Fibroblast of villous mesenchyme (primary cell): ENCODE results near the gene NAA25. TPM values are rescaled to one million over a fixed set of nuclear protein-coding genes. Genes with fewer than 3 reads are reported as not detected.
A peak's percentile ranks its signal among the peaks of the same experiment; 100 is the strongest.
"Not testable (repeated sequence)": the region's sequence is repeated elsewhere in the genome, so short reads cannot be mapped to it uniquely, and the experiment has no call there.

ENCODE experiments used
- DNase-seq: peaks from one replicate; pipeline ENCODE4 v3.0.0-alpha.2; 2010; ENCODE audit warnings: low read depth
- H3K4me3 ChIP-seq: 2 replicates; pipeline ENCODE4 v1.5.1; 2011; ENCODE audit warnings: low read depth, mild to moderate bottlenecking, low read length
- CTCF ChIP-seq: IDR thresholded peaks from 2 replicates; pipeline ENCODE4 v1.5.1; 2012; ENCODE audit warnings: low read depth, mild to moderate bottlenecking, low read length; ENCODE audit not compliant: insufficient read depth
- total RNA-seq: library from RNA; depleted of rRNA; stranded (reverse); fragments of >200 nt; gene quantifications from 2 replicates; pipeline ENCODE4 v1.2.3, GENCODE V29; 2012

The NAA25 gene
- total RNA-seq, 1 donor, result 30.7 TPM

GRCh38 chr12:112117685-112118084, 9.1 kb upstream of the NAA25 start:
- H3K4me3 ChIP-seq, result no peak overlapping the region
- no peak for DNase-seq
- TF ChIP-seq CTCF, result no peak

GRCh38 chr12:112116232-112117060, 7.9 kb upstream of the NAA25 start:
- no peak overlapping the region for H3K4me3 ChIP-seq
- DNase-seq, result peak; percentile 70

GRCh38 chr12:112115259-112116045, 6.9 kb upstream of the NAA25 start:
- no peak overlapping the region for H3K4me3 ChIP-seq
- DNase-seq, result no peak
- no peak for TF ChIP-seq CTCF

More at GRCh38 chr12:112116232-112117060, 7.9 kb upstream of the NAA25 start:
- no peak for TF ChIP-seq CTCF

GRCh38 chr12:112112409-112113133, 4.0 kb upstream of the NAA25 start:
- no peak overlapping the region for H3K4me3 ChIP-seq
- no peak for TF ChIP-seq CTCF
- no peak for DNase-seq

- TF ChIP-seq CTCF, result no peak
- no peak overlapping the region for H3K4me3 ChIP-seq
- DNase-seq, result peak; percentile 60
Measured at GRCh38 chr12:112111931-112112330, 3.3 kb upstream of the NAA25 start.

GRCh38 chr12:112110787-112111662, 2.4 kb upstream of the NAA25 start:
- not testable (repeated sequence) for H3K4me3 ChIP-seq, DNase-seq
